NCI-H128 (cell line): ENCODE results near the gene SH2B2.
"Not testable (repeated sequence)": the region's sequence is repeated elsewhere in the genome, so short reads cannot be mapped to it uniquely, and the experiment has no call there.

Experiments used
- DNase-seq: peaks from one replicate; lab custom pipeline; 2025; ENCODE audit not compliant: unreplicated experiment; lab: John Stamatoyannopoulos, UW

SH2B2 gene

GRCh38 chr7:102327183-102327582 lies 40.5 kb downstream of the SH2B2 start:
- DNase-seq: not testable (repeated sequence)

- DNase-seq: not testable (repeated sequence)
Observed at GRCh38 chr7:102328863-102329262, 42.2 kb downstream of the SH2B2 start.

DNA sequence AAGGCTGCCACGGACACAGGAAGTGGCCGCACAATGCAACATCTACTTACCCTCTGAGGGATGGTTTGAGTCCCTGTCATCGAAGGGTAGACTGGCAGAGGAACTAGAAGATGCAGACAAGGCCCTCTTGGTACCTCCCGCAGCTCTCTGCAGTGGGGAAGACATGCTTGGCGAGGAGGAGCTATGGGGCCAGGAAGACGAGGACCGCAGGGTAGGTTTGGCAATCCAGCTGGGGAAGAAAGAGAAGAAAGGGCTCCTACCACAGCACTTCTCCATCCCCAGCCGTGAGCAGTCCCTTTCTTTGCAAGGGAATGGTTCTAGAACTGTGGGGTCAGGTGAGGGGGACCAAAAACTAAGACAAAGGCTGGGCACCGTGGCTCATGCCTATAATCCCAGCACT lies 42.7 kb downstream of the SH2B2 start:
- DNase-seq: not testable (repeated sequence)

DNA sequence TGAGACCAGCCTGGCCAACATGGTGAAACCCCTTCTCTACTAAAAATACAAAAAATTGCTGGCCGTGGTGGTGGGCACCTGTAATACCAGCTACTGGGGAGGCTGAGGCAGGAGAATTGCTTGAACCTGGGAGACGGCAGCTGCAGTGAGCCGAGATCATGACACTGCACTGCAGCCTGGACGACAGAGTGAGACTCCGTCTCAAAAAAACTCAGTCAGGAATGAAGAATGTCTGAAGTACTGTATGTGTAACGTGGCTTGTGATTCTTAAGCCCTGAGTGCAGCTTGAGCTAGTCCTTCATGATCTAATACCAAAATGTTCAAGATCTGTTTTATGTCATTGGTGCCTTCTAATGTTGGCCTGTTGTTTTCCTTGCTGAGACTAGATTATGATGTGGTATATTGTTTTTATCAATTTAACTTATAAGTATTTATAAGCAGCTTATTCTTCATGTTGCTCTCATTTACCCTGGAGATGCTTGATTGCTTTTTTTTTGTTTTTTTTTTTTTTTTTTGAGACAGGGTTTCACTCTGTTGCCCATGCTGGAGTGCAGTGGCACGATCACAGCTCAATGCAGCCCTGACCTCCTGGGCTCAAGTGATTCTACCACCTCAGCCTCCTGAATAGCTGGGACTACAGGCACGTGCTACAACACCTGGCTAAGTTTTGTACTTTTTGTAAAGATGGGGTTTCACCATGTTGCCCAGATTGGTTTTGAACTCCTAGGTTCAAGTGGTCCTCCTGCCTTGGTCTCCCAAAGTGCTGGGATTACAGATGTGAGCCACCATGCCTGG lies 44.2 kb downstream of the SH2B2 start:
- not testable (repeated sequence) for DNase-seq

- not testable (repeated sequence) for DNase-seq
Observed at GRCh38 chr7:102335574-102335973, 48.9 kb downstream of the SH2B2 start.

- DNase-seq: not testable (repeated sequence)
Observed at GRCh38 chr7:102337002-102337401, 50.3 kb downstream of the SH2B2 start.

DNA sequence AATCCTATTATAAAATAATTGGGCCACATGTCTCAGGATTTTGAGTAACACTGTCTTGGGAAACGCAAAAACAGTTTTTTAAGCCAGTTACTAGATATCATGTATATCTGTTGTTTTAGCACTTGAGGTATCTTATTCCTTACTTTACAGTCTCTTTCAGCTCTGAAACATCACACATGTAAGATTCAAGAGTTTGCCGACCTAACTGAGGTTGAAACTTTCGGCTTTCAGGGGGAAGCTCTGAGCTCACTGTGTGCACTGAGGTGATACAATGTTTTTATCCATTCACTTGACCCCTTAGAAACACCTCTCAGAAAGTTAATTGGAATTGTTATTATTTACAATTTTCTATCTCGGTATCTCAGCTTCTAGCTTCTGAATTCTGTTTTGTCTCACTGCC lies 50.8 kb downstream of the SH2B2 start:
- not testable (repeated sequence) for DNase-seq

- DNase-seq: not testable (repeated sequence)
Observed at GRCh38 chr7:102340599-102341368, 54.1 kb downstream of the SH2B2 start.

DNA sequence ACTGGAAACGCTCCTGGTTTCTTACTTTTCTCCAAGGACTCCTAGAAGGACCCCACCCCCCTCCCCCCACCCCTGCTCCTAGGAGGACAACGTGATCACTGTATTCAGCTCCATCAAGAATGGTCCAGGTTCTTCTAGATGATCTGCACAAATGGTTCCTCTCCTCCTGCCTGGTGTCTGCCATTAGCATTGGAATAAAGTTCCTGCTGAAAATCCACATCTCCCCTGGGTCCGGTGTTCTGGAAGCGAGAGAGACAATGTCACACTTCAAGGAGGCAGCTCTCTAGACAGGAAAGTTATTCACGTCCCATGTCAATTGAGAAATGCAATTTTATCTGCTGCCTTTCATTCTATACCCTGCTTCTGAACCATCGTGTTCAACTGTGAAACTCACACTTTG lies 60.3 kb downstream of the SH2B2 start:
- DNase-seq: not testable (repeated sequence)

- not testable (repeated sequence) for DNase-seq
Observed at GRCh38 chr7:102356344-102356743, 69.7 kb downstream of the SH2B2 start, which contains the start of gene SPDYE6. Gene SPDYE6 (minus strand): TSS chr7:102356444. CDS start chr7:102356023, 421 bp downstream.

- peak; percentile 92 for DNase-seq
Observed at GRCh38 chr7:102363549-102364393, 77.1 kb downstream of the SH2B2 start.

- DNase-seq: not testable (repeated sequence)
Observed at GRCh38 chr7:102364394-102364886, 77.8 kb downstream of the SH2B2 start.

DNA sequence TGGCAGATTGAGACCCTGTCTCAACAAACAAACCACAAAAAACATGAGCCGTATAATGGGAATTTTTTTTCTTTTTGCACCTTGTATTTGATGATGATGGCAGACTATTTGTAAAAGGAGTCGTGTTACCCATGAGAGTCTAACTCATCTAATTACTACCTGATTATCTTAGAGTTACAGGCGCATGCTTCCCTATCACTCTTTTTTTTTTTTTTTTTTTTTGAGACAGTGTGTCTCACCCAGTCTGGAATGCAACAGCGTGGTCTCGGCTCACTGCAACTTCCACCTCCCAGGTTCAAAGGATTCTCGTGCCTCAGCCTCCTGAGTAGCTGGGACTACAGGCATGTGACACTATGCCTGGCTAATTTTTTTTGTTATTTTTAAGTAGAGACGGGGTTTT lies 78.7 kb downstream of the SH2B2 start:
- not testable (repeated sequence) for DNase-seq

DNA sequence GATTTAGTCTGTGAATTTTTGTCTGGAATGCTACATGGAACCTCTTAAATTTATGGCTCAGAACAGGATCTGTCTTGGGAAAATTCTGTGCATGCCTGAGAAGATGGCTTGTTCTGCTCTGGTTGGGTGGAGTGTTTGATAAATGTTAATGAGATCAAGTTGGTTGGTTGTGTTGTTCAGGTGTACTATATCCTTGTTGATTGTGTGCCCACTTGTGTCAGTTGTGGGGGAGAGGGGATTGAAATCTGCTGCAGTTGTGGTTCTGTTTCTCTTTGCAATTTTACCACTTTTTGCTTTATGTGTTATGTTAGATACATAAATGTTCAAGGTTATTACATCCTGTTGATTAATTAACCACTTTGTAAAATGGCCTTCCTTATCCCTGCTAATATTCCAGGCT lies 83.4 kb downstream of the SH2B2 start:
- not testable (repeated sequence) for DNase-seq
